Activated gamma-delta T cell (primary cell): Measurements from ENCODE around the gene DES.
"Not testable (repeated sequence)": the region's sequence is repeated elsewhere in the genome, so short reads cannot be mapped to it uniquely, and the experiment has no call there.

ENCODE experiments used
- DNase-seq: peaks from one replicate; lab custom pipeline; 2025; lab: John Stamatoyannopoulos, UW

DES gene

GRCh38 chr2:219399716-219400478 is 18.3 kb upstream of the DES start:
- DNase-seq: no peak

GRCh38 chr2:219400562-219400961 is 17.6 kb upstream of the DES start:
- DNase-seq: no peak

GRCh38 chr2:219401606-219402005 is 16.6 kb upstream of the DES start:
- no peak for DNase-seq

GRCh38 chr2:219402665-219403515 is 15.3 kb upstream of the DES start:
- no peak for DNase-seq

- DNase-seq: no peak
Observed at GRCh38 chr2:219403861-219404260, 14.3 kb upstream of the DES start.

GRCh38 chr2:219404291-219404910 is 13.8 kb upstream of the DES start:
- DNase-seq: no peak

- DNase-seq: no peak
Observed at GRCh38 chr2:219404954-219405353, 13.2 kb upstream of the DES start.

- no peak for DNase-seq
Observed at GRCh38 chr2:219405451-219405850, 12.7 kb upstream of the DES start.

- DNase-seq: no peak
Observed at GRCh38 chr2:219405958-219406860, 12.0 kb upstream of the DES start.

- DNase-seq: no peak
Observed at GRCh38 chr2:219406861-219407230, 11.3 kb upstream of the DES start.

GRCh38 chr2:219407343-219407742 is 10.8 kb upstream of the DES start:
- not testable (repeated sequence) for DNase-seq

GRCh38 chr2:219408204-219408603 is 10.0 kb upstream of the DES start:
- no peak for DNase-seq

GRCh38 chr2:219408631-219409030 is 9.5 kb upstream of the DES start:
- DNase-seq: no peak

- no peak for DNase-seq
Observed at GRCh38 chr2:219409619-219410018, 8.6 kb upstream of the DES start.

- DNase-seq: no peak
Observed at GRCh38 chr2:219410390-219410789, 7.8 kb upstream of the DES start.

- DNase-seq: no peak
Observed at GRCh38 chr2:219414857-219415256, 3.3 kb upstream of the DES start.

- no peak for DNase-seq
Observed at GRCh38 chr2:219415580-219416234, 2.5 kb upstream of the DES start.

- no peak for DNase-seq
Observed at GRCh38 chr2:219416235-219416602, 2.0 kb upstream of the DES start.

- no peak for DNase-seq
Observed at GRCh38 chr2:219416938-219417337, 1.2 kb upstream of the DES start.

GRCh38 chr2:219417374-219417773 is 803 bp upstream of the DES start:
- DNase-seq: no peak

GRCh38 chr2:219419012-219419324 is 791 bp downstream of the DES start:
- no peak for DNase-seq
